Renal pelvis (tissue), 4 donors: Measurements from ENCODE around the gene FBP2. TPM values are rescaled to one million over a fixed set of nuclear protein-coding genes. Genes with fewer than 3 reads are reported as not detected.
"Not testable (repeated sequence)": the region's sequence is repeated elsewhere in the genome, so short reads cannot be mapped to it uniquely, and the experiment has no call there.

ENCODE experiments used
- DNase-seq: peaks from one replicate; pipeline ENCODE4 v3.0.0-alpha.2; 2013
- polyA plus RNA-seq, 3 donors: library from polyadenylated mRNA; unstranded; fragments of 120-200 nt; gene quantifications; one replicate each; pipeline ENCODE4 v1.2.1, GENCODE V29; 2013; ENCODE audit not compliant: insufficient read length in 3 of 3

Gene FBP2
- polyA plus RNA-seq, 3 donors = 0.16 to 0.18 TPM; not detected in 1

DNA sequence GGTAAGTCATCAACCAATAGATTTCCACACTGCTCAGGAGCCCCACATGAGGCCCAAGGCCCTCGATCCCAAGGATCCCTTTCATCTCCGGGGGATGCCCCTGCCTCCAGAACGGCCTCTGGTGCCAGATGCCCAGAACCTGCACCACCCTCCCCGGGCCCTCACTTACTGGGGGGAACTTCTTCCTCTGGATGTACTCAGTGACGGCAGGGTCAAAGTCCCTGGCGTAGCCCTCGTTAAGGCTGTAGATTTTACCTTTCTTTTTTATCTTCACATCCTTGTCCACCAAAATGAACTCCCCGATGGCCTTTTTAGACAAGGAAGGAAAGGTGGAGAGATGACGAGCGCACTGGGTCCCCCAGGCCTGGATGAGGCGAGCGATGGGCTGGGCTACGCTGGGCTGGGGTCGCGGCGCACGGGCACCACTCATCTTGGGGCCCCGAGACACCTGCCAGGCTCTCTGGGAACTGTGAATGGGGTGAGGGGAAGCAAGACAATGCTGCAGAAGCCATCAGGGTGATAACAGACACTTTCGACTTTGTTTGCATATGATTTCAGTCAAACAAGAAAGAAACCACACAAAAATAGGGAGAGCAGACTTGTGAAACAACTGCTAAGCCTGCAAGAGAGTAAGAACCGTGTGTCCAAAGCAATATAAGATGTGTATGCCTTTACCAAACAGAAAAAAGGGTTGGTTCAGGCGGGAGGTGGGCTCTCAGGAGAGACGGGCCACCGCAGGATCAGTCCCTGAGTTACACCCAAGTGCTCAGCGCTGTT, 13.2 kb upstream of the FBP2 start:
- no peak for DNase-seq

DNA sequence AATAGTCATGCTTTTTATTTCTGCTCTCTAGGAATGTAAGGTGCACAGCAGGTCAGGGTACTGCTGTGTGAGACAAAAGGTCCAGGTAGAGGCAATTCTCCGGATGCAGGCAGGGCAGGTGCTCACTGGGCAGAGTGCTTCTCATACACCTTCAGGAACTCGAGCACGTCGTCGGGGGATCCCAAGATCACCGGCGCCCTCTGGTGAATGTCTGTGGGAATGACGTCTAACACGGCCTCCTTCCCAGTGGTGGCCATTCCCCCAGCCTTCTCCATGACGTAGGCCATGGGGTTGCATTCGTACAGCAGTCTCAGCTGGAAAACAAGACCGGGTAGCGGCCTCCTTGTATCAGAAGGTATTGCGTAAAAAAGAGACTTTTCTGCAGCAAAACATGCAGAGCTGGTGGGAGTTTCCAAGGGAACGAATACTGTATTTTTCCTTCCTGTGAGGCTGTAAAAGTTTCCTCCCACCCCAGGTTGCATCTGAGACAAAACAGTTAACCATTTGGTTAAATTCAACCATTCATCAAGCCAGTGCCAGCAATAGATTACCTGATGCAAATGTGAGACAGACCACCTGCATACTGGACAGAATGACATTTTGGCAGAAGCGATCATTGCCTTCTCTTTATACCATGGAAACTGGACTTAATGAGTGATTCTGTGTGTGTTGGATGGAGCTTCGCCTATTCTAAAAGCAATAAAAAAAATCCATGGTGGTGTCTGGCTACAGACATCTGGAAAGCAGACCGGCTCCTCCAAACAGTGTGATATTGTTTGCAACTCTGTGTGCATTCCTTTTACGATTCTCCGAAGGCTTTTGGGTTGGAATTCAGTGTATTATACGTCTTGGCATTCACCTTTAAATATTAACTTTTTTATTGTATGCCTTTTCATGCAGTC, 9.9 kb upstream of the FBP2 start:
- peak; percentile 54 for DNase-seq

DNA sequence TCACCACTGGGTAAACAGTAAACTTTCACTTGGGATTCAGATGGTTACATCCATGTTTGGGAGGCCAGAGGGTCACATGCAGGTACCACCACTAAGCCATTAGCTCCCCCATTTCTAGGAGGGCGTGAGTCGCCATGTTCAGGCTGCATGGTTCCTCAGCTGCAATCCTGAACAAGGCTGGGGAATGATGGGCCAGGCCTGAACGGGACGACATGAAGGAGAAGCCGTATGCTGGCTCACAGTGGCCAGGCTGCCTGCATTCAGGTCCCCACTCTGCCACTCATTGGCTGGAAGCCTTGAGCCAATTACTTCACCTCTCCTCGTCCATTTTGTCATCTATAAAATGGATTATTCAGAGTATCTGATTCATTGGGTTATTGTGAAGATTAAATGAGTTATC, 9.0 kb upstream of the FBP2 start:
- no peak for DNase-seq

DNA sequence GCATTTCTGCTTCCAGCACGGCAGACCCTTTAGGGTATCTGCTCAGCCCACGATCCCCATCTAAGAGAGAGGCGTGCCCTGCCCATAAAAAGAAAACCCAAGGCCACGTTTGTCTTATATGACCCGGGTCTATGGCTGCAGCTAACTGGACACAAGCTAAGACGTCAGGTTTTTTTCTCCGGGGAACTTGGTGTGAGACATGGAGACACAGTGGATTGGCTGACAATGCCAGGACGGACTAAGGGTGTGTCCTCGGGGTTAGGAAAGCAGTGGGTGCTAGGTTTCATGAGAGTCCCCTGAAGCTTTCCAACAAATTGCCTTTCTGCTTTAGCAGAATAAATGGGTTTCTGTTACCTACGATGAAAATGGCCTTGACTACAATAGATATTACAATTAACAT, 7.1 kb upstream of the FBP2 start:
- DNase-seq = no peak

DNA sequence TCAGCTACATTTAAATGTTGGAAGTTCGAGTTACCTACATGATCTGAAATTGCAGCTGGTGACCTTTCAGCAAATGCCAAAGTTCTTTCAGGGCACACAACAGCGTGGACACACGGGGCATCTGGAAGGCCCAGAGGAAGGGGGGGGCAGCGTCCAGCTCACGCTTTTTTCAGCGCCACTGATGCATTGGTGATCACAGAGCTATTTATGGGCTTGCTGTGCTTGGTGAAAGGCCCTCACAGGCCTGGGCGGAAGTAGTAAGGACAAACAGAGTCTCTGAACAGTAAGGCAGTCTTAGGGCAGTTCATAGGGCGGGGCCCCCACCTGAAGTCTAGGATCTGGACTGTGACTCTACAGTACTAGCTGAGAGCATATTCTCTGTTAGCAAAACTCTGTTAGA, 6.6 kb upstream of the FBP2 start:
- no peak for DNase-seq

DNA sequence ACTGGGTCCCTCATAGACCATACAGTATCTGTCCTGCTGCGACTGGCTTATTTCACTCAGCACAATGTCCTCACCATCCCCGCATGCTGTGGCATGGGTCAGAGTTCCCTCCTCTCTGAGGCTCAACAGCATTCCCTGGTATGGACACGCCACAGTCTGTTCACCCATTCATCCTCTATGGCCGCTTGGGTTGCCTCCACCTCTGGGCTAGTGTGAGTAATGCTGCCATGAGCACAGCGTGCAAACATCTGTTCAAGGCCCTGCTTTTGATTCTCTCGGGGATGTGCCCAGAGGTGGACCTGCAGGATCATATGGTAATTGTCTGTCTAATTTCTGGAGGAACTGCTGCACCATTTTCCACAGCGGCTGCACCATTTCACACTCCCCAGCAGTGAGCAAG, 5.5 kb upstream of the FBP2 start:
- DNase-seq = no peak

DNA sequence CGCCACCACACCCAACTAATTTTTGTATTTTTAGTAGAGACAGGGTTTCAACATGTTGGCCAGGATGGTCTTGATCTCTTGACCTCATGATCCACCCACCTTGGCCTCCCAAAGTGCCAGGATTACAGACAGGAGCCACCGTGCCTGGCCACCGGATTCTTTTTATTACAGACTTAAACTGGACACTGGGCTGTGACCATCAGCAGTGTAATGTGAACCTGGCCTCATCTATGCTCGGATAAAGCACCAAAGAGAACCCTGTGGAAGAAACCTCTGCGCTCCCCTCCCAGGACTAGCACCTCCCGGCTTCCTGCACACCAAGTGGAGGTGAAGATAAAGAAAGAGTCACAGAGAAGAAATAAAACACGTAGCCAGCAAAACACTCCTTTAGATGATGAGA, 941 bp downstream of the FBP2 start:
- DNase-seq = not testable (repeated sequence)

DNA sequence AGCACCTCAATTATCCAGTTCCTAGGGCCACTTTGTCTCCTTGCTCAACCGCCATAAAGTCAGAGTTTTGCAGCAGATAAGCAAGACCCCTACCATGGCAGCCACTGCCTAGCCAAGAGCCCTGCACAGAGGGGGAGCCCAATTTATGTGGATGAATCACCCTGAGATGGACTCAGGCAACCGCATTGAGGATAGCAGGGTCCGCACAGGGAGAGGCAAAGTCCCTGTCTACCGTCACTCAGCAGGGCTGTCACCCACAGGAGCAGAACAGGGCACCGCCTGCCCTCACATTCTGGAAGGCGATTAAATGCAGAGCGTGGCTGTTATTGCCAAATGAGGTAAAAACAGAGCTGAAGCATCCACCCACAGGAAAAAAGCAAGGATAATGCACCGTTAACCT, 1.7 kb downstream of the FBP2 start:
- no peak for DNase-seq

DNA sequence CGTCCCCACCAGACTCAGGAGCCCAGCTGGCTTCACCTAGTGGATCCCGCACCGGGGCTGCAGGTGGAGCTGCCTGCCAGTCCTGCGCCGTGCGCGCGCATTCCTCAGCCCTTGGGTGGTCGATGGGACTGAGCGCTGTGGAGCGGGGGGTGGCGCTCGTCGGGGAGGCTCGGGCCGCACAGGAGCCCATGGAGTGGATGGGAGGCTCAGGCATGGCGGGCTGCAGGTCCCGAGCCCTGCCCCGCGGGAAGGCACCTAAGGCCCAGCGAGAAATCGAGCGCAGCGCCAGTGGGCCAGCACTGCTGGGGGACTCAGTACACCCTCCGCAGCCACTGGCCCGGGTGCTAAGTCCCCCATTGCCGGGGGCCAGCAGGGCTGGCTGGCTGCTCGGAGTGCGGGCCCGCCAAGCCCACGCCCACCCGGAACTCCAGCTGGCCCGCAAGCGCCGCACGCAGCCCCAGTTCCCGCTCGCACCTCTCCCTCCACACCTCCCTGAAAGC, 2.5 kb downstream of the FBP2 start:
- not testable (repeated sequence) for DNase-seq

DNA sequence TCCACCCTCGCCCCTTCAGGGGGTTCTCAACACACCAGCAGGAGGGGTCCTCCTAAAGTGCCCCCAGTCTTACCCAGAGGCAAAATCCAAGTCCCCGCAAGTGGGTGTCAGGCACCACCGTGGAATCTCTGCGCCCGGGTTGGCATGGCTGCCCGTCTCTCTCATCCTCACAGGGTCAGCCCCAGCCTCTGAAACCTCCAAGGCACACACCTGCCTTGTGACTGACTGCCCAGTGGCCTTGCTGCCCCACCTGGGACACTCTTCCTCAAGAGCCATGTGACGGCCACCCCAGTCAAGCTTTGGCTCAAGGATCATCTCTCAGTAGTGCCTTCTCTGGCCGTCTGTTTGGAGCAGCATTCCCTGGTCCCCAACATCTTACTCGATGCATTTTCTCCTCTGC, 4.9 kb downstream of the FBP2 start:
- DNase-seq = no peak

DNA sequence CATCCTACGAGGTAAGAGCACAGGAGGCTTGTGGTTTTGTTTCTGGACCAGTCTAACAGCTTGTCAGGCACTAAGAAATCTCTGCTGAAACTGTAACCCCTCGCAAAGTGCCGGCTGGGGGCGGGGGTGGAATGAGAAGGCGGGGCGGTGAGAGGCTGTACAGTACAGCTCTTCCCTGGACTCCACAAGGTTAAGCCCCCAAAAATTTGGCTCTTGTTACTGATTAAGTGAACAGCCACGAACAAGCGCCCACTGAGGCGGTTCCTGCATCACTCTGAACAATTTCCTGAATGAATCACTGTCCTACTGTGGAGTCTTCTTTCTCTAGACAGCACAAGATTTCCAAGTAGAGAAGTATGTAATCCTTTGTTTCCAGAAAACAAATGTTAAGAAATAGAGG, 6.8 kb downstream of the FBP2 start:
- DNase-seq = no peak

DNA sequence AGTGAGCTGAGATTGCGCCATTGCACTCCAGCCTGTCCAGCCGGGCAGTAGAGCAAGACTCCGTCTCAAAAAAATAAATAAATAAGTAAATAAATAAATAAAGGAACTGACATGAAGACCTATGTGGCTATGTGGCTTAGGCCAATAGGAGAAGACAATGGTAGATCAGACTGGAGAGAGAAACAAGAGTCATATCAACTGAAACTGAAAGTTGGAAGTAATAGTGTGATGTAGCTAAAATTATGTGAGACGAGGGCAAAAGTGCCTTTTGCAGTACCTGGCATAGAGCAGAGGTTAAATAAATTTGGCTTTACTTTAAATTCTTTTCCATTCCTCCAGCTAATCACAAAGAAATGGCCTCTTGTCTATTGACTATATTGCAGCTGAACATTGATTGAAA, 7.3 kb downstream of the FBP2 start:
- no peak for DNase-seq

DNA sequence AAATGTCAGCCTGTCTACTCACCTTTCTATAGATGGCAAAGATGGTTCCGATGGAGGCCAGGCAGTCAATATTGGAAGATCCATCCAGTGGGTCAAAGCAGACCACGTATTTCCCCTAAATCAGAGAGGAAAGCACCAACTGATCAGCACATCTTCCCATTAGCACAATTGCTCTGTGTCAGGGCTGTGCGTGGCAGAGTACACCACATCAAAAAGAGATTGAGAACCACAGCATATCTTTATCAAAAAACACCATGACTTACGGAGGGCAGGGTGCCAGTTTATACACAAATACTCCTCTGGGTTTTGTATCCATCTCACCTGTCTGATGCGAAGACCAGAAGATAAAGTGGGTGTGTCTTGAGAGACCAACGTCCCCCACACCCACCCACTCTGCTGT, 9.1 kb downstream of the FBP2 start:
- DNase-seq = no peak

DNA sequence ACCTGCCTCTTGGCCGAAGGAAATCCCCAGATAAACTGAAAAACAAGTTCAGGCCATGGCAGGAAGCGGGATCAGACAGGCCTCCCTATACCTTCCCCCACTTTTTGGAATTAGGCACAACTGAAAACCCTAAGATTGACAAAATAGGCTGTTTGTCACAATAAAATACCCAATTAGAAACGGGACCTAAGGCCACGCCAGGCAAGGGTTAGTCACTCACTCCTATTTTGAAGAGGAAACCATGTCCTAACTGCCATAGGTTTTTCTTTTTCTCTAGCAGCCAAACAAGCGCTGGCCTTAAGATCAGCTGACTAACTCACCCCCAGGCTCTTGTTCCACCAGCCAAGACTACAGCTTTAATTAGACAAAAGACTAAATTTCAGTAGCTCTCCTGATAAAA, 11.9 kb downstream of the FBP2 start:
- DNase-seq = no peak

DNA sequence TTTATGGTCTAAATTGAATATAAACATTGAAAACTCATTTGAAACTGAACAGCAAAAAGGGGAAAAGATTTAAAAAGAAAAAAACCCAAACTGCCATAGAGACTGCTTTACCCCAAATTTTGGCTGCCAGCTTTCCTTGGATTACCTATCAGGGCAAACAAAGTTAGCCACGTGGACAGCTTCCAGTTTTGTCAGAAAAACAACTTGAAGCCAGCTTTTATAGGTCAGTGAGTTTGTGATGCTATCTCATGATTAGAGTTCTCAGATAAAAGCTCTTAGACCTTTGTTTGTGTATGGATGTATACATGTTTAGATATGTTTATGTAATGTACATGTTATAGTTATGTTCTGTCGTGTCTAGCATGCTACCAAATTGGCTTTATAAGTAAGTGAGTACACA, 16.1 kb downstream of the FBP2 start:
- no peak for DNase-seq

DNA sequence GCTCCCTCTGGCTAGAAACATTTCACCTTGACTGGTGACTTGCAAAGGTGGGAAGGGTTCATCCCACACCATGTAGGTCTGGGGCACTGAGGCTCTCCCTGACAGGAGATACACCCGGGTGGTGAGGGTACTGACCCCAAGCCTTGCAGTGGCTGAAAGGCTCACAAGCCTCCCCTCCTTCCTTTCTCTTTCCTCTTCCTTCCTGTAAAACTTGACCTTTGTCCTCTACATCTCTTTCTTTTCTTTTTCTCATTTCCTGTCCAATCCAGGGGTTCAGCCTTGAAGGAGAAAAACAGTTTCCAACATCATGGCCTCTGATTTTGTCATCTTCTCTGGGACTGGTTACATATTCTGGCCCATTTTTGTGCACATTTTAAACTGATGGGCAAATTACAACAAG, 16.6 kb downstream of the FBP2 start:
- DNase-seq = no peak

DNA sequence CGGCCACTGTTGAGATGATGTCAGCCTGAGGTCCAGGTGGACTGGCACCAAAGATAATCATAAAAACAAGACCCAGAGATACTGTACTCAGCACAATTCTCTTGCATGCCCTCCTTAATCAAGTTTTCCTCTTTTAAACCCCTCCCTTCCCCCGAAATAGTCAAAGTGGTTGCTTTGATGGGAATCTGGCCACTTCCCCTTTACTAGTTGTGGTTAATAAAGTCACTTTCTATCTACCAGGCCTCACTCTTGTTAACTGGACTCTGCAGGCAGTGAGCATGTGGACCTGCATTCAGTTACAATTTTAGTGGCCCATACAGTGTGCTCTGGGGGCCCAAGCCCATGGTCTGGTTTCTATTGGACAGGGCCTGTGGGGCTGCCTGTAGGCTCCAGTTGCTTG, 17.5 kb downstream of the FBP2 start:
- DNase-seq = no peak

DNA sequence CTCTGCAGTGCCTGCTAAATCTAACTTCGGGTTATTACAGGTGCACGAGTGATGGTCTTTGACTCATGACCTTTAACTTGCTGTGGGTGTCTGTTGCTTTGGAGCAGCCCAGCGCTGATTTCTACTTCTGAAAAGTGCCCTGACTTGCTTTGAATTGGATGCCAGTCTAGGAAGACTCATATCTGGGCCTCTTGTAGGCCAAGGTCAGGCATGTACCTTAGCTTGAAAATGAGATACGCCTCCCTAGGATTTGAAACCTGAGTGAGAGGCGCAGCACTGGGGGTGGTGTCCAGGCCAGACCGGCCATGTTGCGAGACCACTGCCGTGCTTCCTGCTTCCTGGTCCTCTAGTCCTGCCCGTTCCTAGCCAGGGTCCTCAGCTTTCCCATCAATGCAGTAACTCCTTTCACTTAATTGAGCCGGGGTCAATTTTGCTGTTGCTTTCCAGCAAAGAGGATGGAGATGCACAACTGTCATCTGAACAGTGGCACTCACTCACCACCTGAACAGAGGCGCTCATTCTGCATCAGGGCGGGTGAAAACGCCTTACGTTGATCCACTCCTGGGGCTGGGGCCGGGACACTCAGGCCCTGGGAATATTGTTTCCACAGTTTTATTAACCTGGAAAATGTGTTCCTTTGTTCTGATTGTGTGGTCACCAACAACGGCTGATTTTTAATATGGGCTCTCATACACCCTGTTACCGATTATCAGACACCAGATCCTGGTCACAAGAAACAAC, 24.5 kb downstream of the FBP2 start:
- DNase-seq = no peak

DNA sequence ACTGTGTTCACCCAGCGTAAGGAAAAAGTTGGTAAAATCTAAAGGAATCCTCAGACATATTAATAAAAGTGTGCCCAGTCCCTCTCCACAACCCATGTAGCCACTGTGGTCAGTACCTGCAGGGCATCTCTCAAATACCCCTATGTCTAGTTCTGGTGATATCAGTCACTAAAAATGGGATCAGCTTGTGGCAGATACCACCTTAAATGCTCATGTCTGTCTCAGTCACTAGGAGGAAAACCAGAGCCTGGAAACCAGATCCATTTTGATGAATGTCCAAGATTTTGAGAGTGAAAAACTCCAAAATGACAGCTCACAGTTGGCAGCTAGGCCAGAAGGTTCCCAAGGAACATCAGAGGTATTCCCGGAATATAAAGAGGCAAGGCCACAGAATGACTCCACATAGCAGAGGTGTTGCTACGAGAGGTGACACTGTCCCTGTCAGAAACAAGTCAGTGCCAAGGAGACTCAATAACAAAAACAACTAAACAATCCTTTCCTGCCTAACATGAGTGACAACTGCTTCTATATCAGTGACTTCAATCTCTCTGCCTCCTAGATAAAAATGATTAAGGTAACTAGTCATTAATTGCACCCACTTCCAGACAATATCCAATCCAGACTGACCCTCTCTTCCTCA, 25.3 kb downstream of the FBP2 start:
- no peak for DNase-seq

DNA sequence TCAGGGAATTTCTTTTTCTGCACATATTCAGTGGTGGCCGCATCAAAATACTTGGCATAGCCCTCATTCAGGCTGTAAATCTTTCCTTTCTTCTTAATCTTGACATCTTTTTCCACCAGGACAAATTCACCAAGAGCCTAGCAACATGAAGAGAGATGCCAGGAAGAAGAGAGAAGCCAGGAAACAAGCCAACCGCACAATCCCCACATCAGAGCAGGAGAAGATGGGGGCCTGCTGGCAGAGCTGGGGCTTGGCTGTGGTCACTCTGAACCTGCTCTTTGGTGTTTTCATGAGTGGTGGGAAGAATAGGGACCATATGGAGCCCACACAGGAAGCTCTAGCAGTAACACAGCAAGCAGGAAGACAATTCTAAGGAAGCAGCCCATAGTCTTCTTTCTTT, 26.4 kb downstream of the FBP2 start:
- DNase-seq = no peak

DNA sequence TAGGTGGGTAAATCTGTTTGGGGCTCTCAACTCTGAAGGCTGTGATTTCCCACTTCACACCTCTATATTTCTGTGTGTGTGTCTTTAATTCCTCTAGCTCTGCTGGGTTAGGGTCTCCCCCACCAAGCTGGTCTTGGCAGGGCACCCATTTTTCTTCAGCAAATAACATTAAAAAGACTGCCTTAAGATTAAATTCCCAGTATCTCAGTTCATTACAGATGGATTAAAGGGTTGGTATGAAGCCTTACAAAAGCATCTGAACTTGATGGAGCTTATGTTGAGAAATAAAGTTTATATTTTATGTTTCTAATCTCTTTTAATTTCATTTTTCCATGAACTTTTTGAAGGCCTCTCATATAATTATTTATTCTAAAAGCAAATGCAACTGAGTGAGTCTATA, 27.1 kb downstream of the FBP2 start:
- DNase-seq = no peak

DNA sequence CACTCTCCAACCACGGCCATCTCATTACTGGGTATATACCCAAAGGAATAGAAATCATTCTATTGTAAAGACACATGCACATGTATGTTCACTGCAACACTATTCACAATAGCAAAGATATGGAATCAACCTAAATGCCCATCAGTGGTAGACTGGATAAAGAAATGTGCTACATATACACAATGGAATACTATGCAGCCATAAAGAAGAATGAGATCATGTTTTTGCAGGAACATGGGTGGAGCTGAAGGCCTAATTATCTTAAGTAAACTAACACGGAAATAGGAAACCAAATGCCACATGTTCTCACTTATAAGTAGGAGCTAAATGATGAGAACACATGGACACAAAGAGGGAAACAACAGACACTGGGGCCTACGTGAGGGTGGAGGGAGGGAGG, 29.3 kb downstream of the FBP2 start:
- not testable (repeated sequence) for DNase-seq
